B cell (primary cell): ENCODE measurements around the gene POMT2. TPM values are rescaled to one million over a fixed set of nuclear protein-coding genes. Genes with fewer than 3 reads are reported as not detected.

Experiments
- ATAC-seq: fragments of 200-7000 bp; cut with Tn5 transposase; one replicate; pipeline ENCODE4 v1.10.0; 2021; ENCODE audit warnings: low read depth, mild to moderate bottlenecking, moderate number of reproducible peaks, moderate library complexity
- CTCF ChIA-PET: fragments of 350-600 bp; sonication (Branson Sonifier 250); formaldehyde crosslinking; loops from one replicate; lab custom pipeline; 2021; ENCODE audit warnings: antibody characterized with exemption, inconsistent platforms; lab: Charles Lee
- POLR2A ChIA-PET: fragments of 350-600 bp; sonication (Branson Sonifier 250); formaldehyde crosslinking; loops from one replicate; lab custom pipeline; 2021; ENCODE audit warnings: antibody characterized with exemption; lab: Charles Lee
- DNase-seq: peaks from one replicate; pipeline ENCODE4 v3.0.0; 2013
- H2AFZ ChIP-seq: 2 replicates; pipeline ENCODE4 v1.6.1; 2012; ENCODE audit warnings: mild to moderate bottlenecking, low read depth, low read length; ENCODE audit not compliant: insufficient read depth, poor library complexity, severe bottlenecking
- H3K27ac ChIP-seq, 2 donors: 1 replicate in 1 of 2; 2 replicates in 1 of 2; pipeline ENCODE4 v1.5.1; 2012 to 2013; ENCODE audit warnings: low read length in 2 of 2, mild to moderate bottlenecking in 2 of 2, moderate library complexity in 1 of 2
- H3K27me3 ChIP-seq, 4 experiments: fragments of 200-600 bp in 1 of 4; sonication (generic) in 1 of 4; replicated peaks in 1 of 4; 1 replicate in 2 of 4; 2 replicates in 2 of 4; pipeline versions ENCODE4 v1.6.1 to v1.7.0; 2013 to 2016; ENCODE audit warnings: low read length in 3 of 4, mild to moderate bottlenecking in 2 of 4, mixed read lengths in 1 of 4, moderate library complexity in 1 of 4; ENCODE audit not compliant: insufficient read depth in 4 of 4, control insufficient read depth in 3 of 4; ENCODE audit errors: control extremely low read depth in 1 of 4
- H3K36me3 ChIP-seq, 2 experiments: replicated peaks in 1 of 2; 1 replicate in 1 of 2; 2 replicates in 1 of 2; pipeline versions ENCODE4 v1.6.1 to v1.7.1; 2013; ENCODE audit warnings: low read length in 1 of 2; ENCODE audit not compliant: insufficient read depth in 2 of 2, control insufficient read depth in 1 of 2; ENCODE audit errors: control extremely low read depth in 1 of 2, extremely low read depth in 1 of 2
- H3K4me1 ChIP-seq, 2 donors: fragments of 200-600 bp in 1 of 2; sonication (generic) in 1 of 2; 1 replicate in 1 of 2; 2 replicates in 1 of 2; pipeline versions ENCODE4 v1.5.1 to v1.6.1; 2013 to 2017; ENCODE audit warnings: low read length in 2 of 2; ENCODE audit not compliant: control insufficient read depth in 2 of 2, insufficient read depth in 2 of 2
- H3K4me2 ChIP-seq: replicated peaks from 2 replicates; pipeline ENCODE3; 2012; ENCODE audit warnings: mild to moderate bottlenecking, low read depth, low read length; ENCODE audit not compliant: poor library complexity, severe bottlenecking
- H3K4me3 ChIP-seq, 5 experiments: fragments of 200-600 bp in 1 of 5; sonication (generic) in 1 of 5; 1 replicate in 3 of 5; 2 replicates in 2 of 5; pipeline versions ENCODE4 v1.5.1 to v1.7.0; 2011 to 2016; ENCODE audit warnings: low read length in 4 of 5, mild to moderate bottlenecking in 4 of 5, low read depth in 2 of 5, control low read depth in 1 of 5, moderate library complexity in 1 of 5; ENCODE audit not compliant: insufficient read depth in 1 of 5; ENCODE audit errors: control extremely low read depth in 1 of 5, extremely low read depth in 1 of 5
- H3K79me2 ChIP-seq: fragments of 200-600 bp; sonication (generic); one replicate; pipeline ENCODE4 v1.6.0; 2016; ENCODE audit warnings: low read length; ENCODE audit not compliant: control insufficient read depth, insufficient read depth
- H3K9ac ChIP-seq: fragments of 200-600 bp; sonication (generic); 2 replicates; pipeline ENCODE4 v1.6.1; 2017; ENCODE audit warnings: mild to moderate bottlenecking, low read length, moderate library complexity
- H3K9me3 ChIP-seq, 3 donors: one replicate each; pipeline versions ENCODE4 v1.6.1 to v1.7.1; 2013; ENCODE audit warnings: low read length in 2 of 3; ENCODE audit not compliant: control insufficient read depth in 2 of 3, insufficient read depth in 1 of 3; ENCODE audit errors: control extremely low read depth in 1 of 3
- H4K20me1 ChIP-seq: 2 replicates; pipeline ENCODE4 v1.6.0; 2012; ENCODE audit warnings: mild to moderate bottlenecking, low read length; ENCODE audit not compliant: insufficient read depth, control insufficient read depth, poor library complexity, severe bottlenecking
- H3K27ac Mint-ChIP-seq: one replicate; pipeline ENCODE4 v1.8.0; 2021; ENCODE audit warnings: mixed read lengths
- H3K27me3 Mint-ChIP-seq: one replicate; pipeline ENCODE4 v1.8.0; 2021; ENCODE audit warnings: mixed read lengths
- H3K4me1 Mint-ChIP-seq: one replicate; pipeline ENCODE4 v1.8.0; 2021; ENCODE audit warnings: mixed read lengths
- H3K4me3 Mint-ChIP-seq: one replicate; pipeline ENCODE4 v1.8.0; 2021; ENCODE audit warnings: mixed read lengths
- H3K9me3 Mint-ChIP-seq: one replicate; pipeline ENCODE4 v1.8.0; 2022; ENCODE audit warnings: mixed read lengths; ENCODE audit not compliant: insufficient read depth
- CTCF ChIP-seq: fragments of 200-600 bp; IDR thresholded peaks from one replicate; pipeline ENCODE4 v1.8.0; 2022; ENCODE audit warnings: antibody characterized with exemption, mild to moderate bottlenecking
- EZH2 ChIP-seq: IDR thresholded peaks from 2 replicates; pipeline ENCODE4 v1.6.1; 2012; ENCODE audit warnings: borderline replicate concordance, low read depth, mild to moderate bottlenecking, moderate library complexity, low read length; ENCODE audit not compliant: insufficient read depth, poor library complexity, severe bottlenecking
- WGBS: methylation state at CpG from one replicate; pipeline ENCODE4 v1.1.5; 2013; ENCODE audit warnings: missing lambda C conversion rate; ENCODE audit not compliant: insufficient coverage; 5-methylcytosine and 5-hydroxymethylcytosine counted together
- intact Hi-C: fragments of 100-400 bp; cut with micrococcal nuclease; formaldehyde crosslinking; loops from one replicate; pipeline ENCODE4 v1.10.0; 2022
- polyA plus RNA-seq: library from polyadenylated mRNA; depleted of rRNA; stranded (reverse); fragments of >200 nt; gene quantifications from 2 replicates; pipeline ENCODE4 v1.2.3, GENCODE V29; 2012
- total RNA-seq, 2 donors: library from RNA; stranded (reverse); fragments of 120-200 nt in 1 of 2; gene quantifications; 1 replicate in 1 of 2; 2 replicates in 1 of 2; pipeline versions ENCODE4 v1.2.3 to v1.2.4, GENCODE V29; 2013 to 2022

The POMT2 gene
- total and polyA plus RNA-seq, 2 donors (not counting 1 experiment from before 2014, with no cell fraction given): 14.3 to 36.6 TPM

GRCh38 chr14:77299771-77300170, 20.9 kb downstream of the POMT2 start:
- Histone ChIP-seq H2AFZ (no peak overlapping the region), H4K20me1 (no peaks in the 10 kb centered on the region), H3K36me3 (peaks cover 0 to 3% of the 10 kb centered on the region in 2 experiments), H3K4me1 (no peaks in the 10 kb centered on the region), H3K9ac (no peak overlapping the region), H3K4me2 (no peak overlapping the region), H3K27ac (no peak overlapping the region), H3K79me2 (no peaks in the 10 kb centered on the region), H3K9me3 (no peaks in the 10 kb centered on the region), H3K27me3 (no peaks in the 10 kb centered on the region), H3K4me3 (no peak overlapping the region)
- ChIA-PET CTCF (interaction anchor here (3.5 to 7.4 kb wide), 2 partner anchors 15 to 22 kb away, joined by 9 to 122 read pairs; partner anchors contain the start of genes GSTZ1 and POMT2), POLR2A (no interaction called here)
- DNase-seq (no peak), ATAC-seq (no peak)
- no peak overlapping the region for H3K27ac Mint-ChIP-seq
- intact Hi-C loops: no loop called here
- no peaks in the 10 kb centered on the region for H3K27me3 Mint-ChIP-seq
- no peak overlapping the region for H3K4me3 Mint-ChIP-seq
- H3K9me3 Mint-ChIP-seq: no peaks in the 10 kb centered on the region
- peaks cover 2% of the 10 kb centered on the region for H3K4me1 Mint-ChIP-seq
- TF ChIP-seq CTCF (no peak), EZH2 (no peak)
- 84% methylated on average over 3 of the region's 4 CpGs for WGBS

GRCh38 chr14:77296906-77297305, 23.8 kb downstream of the POMT2 start:
- Histone ChIP-seq H3K9ac (no peak overlapping the region), H3K4me1 (no peaks in the 10 kb centered on the region), H3K27me3 (no peaks in the 10 kb centered on the region), H3K4me3 (no peak overlapping the region), H3K27ac (no peak overlapping the region), H2AFZ (no peak overlapping the region), H4K20me1 (no peaks in the 10 kb centered on the region), H3K4me2 (no peak overlapping the region), H3K79me2 (no peaks in the 10 kb centered on the region), H3K9me3 (peaks cover 0 to 3% (median 0%) of the 10 kb centered on the region in 3 donors), H3K36me3 (peaks cover 0 to 5% of the 10 kb centered on the region in 2 experiments)
- ChIA-PET CTCF (interaction anchor here (0.6 to 1.3 kb wide), 2 partner anchors 19 to 1441 kb away, joined by 3 to 7 read pairs; no protein-coding TSS in a partner anchor), POLR2A (no interaction called here)
- DNase-seq: no peak
- TF ChIP-seq CTCF: no peak
- no peak for TF ChIP-seq EZH2
- Mint-ChIP-seq H3K4me1 (no peaks in the 10 kb centered on the region), H3K27ac (no peak overlapping the region), H3K4me3 (no peak overlapping the region), H3K27me3 (no peaks in the 10 kb centered on the region), H3K9me3 (no peaks in the 10 kb centered on the region)
- intact Hi-C loops: no loop called here
- 96% methylated on average over 8 of the region's 8 CpGs for WGBS
- no peak for ATAC-seq
